HCT116 (cell line): ENCODE measurements around the gene RIPOR3. TPM values are rescaled to one million over a fixed set of nuclear protein-coding genes. Genes with fewer than 3 reads are reported as not detected.

Experiments used
- ATAC-seq: fragments of 200-7000 bp; cut with Tn5 transposase; 2 replicates; pipeline ENCODE4 v1.9.1; 2020; ENCODE audit warnings: mild to moderate bottlenecking, moderate library complexity
- BruUV-seq: library from RNA; stranded (reverse); fragments of 400-500 nt; replicated peaks from 2 replicates; lab custom pipeline; 2021; lab: Mats Ljungman, UMichigan
- CTCF ChIA-PET: fragments of 300-600 bp; sonication (Branson Sonifier 250); formaldehyde crosslinking; loops from one replicate; lab custom pipeline; 2021; ENCODE audit warnings: antibody characterized with exemption; lab: Charles Lee
- POLR2A ChIA-PET: fragments of 300-600, 350-600 bp; sonication (Branson Sonifier 250); formaldehyde crosslinking; loops from one replicate; lab custom pipeline; 2021; ENCODE audit warnings: antibody characterized with exemption; lab: Charles Lee
- RAD21 ChIA-PET, 2 experiments: fragments of 300-600 bp; sonication (Branson Sonifier 250); formaldehyde crosslinking; loops; one replicate each; lab custom pipeline; 2023; ENCODE audit warnings: low total read pairs in 2 of 2; ENCODE audit not compliant: uncharacterized antibody in 2 of 2, unreplicated experiment in 2 of 2, low non-redundant PET in 1 of 2; lab: Charles Lee
- DNase-seq: peaks from one replicate; pipeline ENCODE4 v3.0.0-alpha.2; 2010; ENCODE audit warnings: low read depth, low spot score
- H2AFZ ChIP-seq: fragments of 200-600 bp; shearing (Covaris generic), sonication (generic); 2 replicates; pipeline ENCODE4 v1.6.1; 2017; ENCODE audit warnings: low read depth, mixed run types, mixed read lengths, antibody characterized with exemption, low read length; ENCODE audit not compliant: poor library complexity, severe bottlenecking
- H3K27ac ChIP-seq: 2 replicates; pipeline ENCODE4 v1.5.1; 2012; ENCODE audit warnings: low read depth, low read length
- H3K27me3 ChIP-seq: fragments of 200-600 bp; sonication (generic); 2 replicates; pipeline ENCODE4 v1.6.1; 2016; ENCODE audit warnings: mixed run types, low read length, mixed read lengths; ENCODE audit not compliant: insufficient read depth
- H3K36me3 ChIP-seq, 2 experiments: fragments of 200-500 bp in 1 of 2; fragments of 200-600 bp in 1 of 2; sonication (Bioruptor generic) in 1 of 2; sonication (generic) in 1 of 2; 2 replicates each; pipeline versions ENCODE4 v1.5.1 to v1.6.1; 2014 to 2016; ENCODE audit warnings: low read length in 2 of 2, inconsistent platforms in 1 of 2, mixed read lengths in 1 of 2, mixed run types in 1 of 2; ENCODE audit not compliant: insufficient read depth in 2 of 2, control insufficient read depth in 1 of 2
- H3K4me1 ChIP-seq, 2 experiments: fragments of 200-600 bp in 1 of 2; sonication (generic) in 1 of 2; 2 replicates each; pipeline versions ENCODE4 v1.5.1 to v1.6.1; 2012 to 2017; ENCODE audit warnings: low read length in 2 of 2, inconsistent platforms in 1 of 2, mild to moderate bottlenecking in 1 of 2, mixed read lengths in 1 of 2, mixed run types in 1 of 2, moderate library complexity in 1 of 2; ENCODE audit not compliant: insufficient read depth in 2 of 2, control insufficient read depth in 1 of 2
- H3K4me2 ChIP-seq: fragments of 200-600 bp; sonication (generic); 2 replicates; pipeline ENCODE4 v1.6.1; 2017; ENCODE audit warnings: mixed run types, low read length, mixed read lengths
- H3K4me3 ChIP-seq, 2 experiments: fragments of 200-600 bp in 1 of 2; sonication (generic) in 1 of 2; replicated peaks in 1 of 2; 2 replicates each; pipeline ENCODE4 v1.5.1; 2011 to 2016; ENCODE audit warnings: low read length in 2 of 2, control low read depth in 1 of 2, low read depth in 1 of 2, mild to moderate bottlenecking in 1 of 2, mixed read lengths in 1 of 2, mixed run types in 1 of 2
- H3K79me2 ChIP-seq: fragments of 200-600 bp; sonication (generic); 2 replicates; pipeline ENCODE4 v1.6.1; 2017; ENCODE audit warnings: mild to moderate bottlenecking, mixed run types, low read length, moderate library complexity, mixed read lengths; ENCODE audit not compliant: insufficient read depth
- H3K9ac ChIP-seq: fragments of 200-600 bp; sonication (generic); 2 replicates; pipeline ENCODE4 v1.6.1; 2016; ENCODE audit warnings: low read length, mixed read lengths
- H3K9me2 ChIP-seq: fragments of 200-600 bp; sonication (generic), shearing (Covaris generic); 2 replicates; pipeline ENCODE4 v1.6.1; 2017; ENCODE audit warnings: mixed run types, mild to moderate bottlenecking, moderate library complexity; ENCODE audit not compliant: insufficient read depth
- H3K9me3 ChIP-seq, 2 experiments: fragments of 200-500 bp in 1 of 2; fragments of 200-600 bp in 1 of 2; sonication (Bioruptor generic) in 1 of 2; sonication (generic) in 1 of 2; 2 replicates each; pipeline ENCODE4 v1.6.1; 2014 to 2017; ENCODE audit warnings: low read length in 2 of 2, mixed read lengths in 2 of 2, inconsistent platforms in 1 of 2, low read depth in 1 of 2, mild to moderate bottlenecking in 1 of 2, mixed run types in 1 of 2, moderate library complexity in 1 of 2; ENCODE audit not compliant: control insufficient read depth in 1 of 2, insufficient read depth in 1 of 2
- H4K20me1 ChIP-seq: fragments of 200-600 bp; sonication (generic), shearing (Covaris generic); 2 replicates; pipeline ENCODE4 v1.6.1; 2017; ENCODE audit warnings: mixed run types, mild to moderate bottlenecking, moderate library complexity; ENCODE audit not compliant: insufficient read depth
- CBX3 ChIP-seq: IDR thresholded peaks from 2 replicates; pipeline ENCODE4 v1.6.1; 2012; ENCODE audit warnings: low read depth
- EGR1 ChIP-seq: IDR thresholded peaks from 2 replicates; pipeline ENCODE4 v1.6.1; 2012; ENCODE audit warnings: low read depth
- EZH2 ChIP-seq: fragments of 200-600 bp; sonication (generic); IDR thresholded peaks from 2 replicates; pipeline ENCODE4 v1.6.1; 2017; ENCODE audit warnings: antibody characterized with exemption, mixed run types
- POLR2A ChIP-seq: IDR thresholded peaks from 2 replicates; pipeline ENCODE4 v1.7.0; 2011; ENCODE audit warnings: borderline replicate concordance; ENCODE audit not compliant: insufficient read depth, insufficient read length; ENCODE audit errors: extremely low read depth
- REST ChIP-seq: IDR thresholded peaks from 2 replicates; pipeline ENCODE4 v1.6.1; 2012; ENCODE audit warnings: low read depth
- YY1 ChIP-seq: IDR thresholded peaks from 2 replicates; pipeline ENCODE4 v1.6.1; 2011; ENCODE audit warnings: low read length, low read depth, moderate library complexity, mild to moderate bottlenecking; ENCODE audit not compliant: insufficient replicate concordance; ENCODE audit errors: extremely low read depth
- intact Hi-C: fragments of 100-400 bp; cut with micrococcal nuclease; formaldehyde crosslinking; loops from 2 replicates; pipeline ENCODE4 v1.10.0; 2022
- total RNA-seq: library from RNA; stranded (reverse); gene quantifications from one replicate; pipeline ENCODE4 v1.2.1, GENCODE V29; 2021; ENCODE audit not compliant: unreplicated experiment

Gene RIPOR3
- total RNA-seq, 1 experiment from 2014 or later = 0.22 TPM

DNA sequence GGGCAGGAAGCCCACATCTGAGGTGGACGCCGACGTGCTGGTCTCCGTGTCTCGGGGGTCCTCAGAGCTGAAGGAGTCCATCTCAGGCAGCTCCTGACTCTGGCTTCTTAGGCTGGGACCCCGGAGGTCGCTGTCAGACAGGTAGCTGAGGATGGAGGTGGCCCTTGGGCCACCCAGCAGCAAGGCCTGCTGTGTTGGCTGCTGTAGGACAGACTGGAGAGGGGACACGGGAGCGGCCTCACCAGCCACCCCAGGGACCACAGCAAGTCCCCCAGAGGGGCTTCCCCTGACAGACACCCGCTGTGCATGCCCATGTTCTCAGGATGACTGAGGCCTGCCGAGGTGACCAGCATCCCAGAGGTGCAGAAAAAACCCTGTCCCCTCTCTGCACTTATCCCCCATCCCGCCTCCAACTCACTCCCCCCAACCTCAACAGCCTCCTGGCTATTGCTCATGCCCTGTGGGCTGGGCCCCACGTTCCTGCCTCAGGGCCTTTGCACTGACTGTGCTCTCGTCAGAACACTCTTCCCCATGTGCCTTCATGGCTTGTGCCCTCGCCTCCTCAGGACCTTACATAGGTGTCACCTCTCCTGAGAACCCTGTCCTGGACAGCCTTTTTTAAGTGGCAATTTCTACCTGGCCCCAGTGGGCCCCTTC, 88.8 kb downstream of the RIPOR3 start:
- Histone ChIP-seq H3K36me3 (no peaks in the 10 kb centered on the region), H3K9ac (no peak overlapping the region), H3K4me3 (no peak overlapping the region), H3K79me2 (no peaks in the 10 kb centered on the region), H4K20me1 (no peaks in the 10 kb centered on the region), H3K9me3 (no peaks in the 10 kb centered on the region), H3K9me2 (no peaks in the 10 kb centered on the region), H3K27ac (no peak overlapping the region), H3K4me2 (no peak overlapping the region), H2AFZ (no peak overlapping the region)
- POLR2A ChIA-PET = no interaction called here
- ATAC-seq = no peak
- RAD21 ChIA-PET = no interaction called here
- DNase-seq = no peak
- BruUV-seq = no TSS peak
- CTCF ChIA-PET = no interaction called here
- TF ChIP-seq REST (no peak), EGR1 (no peak), EZH2 (no peak), YY1 (no peak), CBX3 (no peak), POLR2A (no peak)
- TF ChIP-seq, all 23 proteins: peak for 0
- Histone ChIP-seq H3K27me3 (no peaks in the 10 kb centered on the region), H3K4me1 (peaks cover 2 to 4% of the 10 kb centered on the region in 2 experiments; a peak in 1 of 4 replicates)
- intact Hi-C loops = no loop called here
